Fibroblast of lung (primary cell): ENCODE results near the gene EDEM1.

Source experiments
- EZH2 ChIP-seq: IDR thresholded peaks from 2 replicates; pipeline ENCODE4 v1.5.1; 2012; ENCODE audit warnings: low read length, control low read depth, mild to moderate bottlenecking; ENCODE audit errors: missing control alignments
- TF ChIP-seq, protein P1 (sequence below), 2 donors: IDR thresholded peaks in 1 of 2; conservative IDR thresholded peaks in 1 of 2; 1 replicate in 1 of 2; 2 replicates in 1 of 2; pipeline ENCODE4 v1.5.1; 2011 to 2012; ENCODE audit warnings: low read length in 2 of 2, control low read depth in 1 of 2, inconsistent platforms in 1 of 2, low read depth in 1 of 2, mild to moderate bottlenecking in 1 of 2

- TF ChIP-seq, protein P1, sequence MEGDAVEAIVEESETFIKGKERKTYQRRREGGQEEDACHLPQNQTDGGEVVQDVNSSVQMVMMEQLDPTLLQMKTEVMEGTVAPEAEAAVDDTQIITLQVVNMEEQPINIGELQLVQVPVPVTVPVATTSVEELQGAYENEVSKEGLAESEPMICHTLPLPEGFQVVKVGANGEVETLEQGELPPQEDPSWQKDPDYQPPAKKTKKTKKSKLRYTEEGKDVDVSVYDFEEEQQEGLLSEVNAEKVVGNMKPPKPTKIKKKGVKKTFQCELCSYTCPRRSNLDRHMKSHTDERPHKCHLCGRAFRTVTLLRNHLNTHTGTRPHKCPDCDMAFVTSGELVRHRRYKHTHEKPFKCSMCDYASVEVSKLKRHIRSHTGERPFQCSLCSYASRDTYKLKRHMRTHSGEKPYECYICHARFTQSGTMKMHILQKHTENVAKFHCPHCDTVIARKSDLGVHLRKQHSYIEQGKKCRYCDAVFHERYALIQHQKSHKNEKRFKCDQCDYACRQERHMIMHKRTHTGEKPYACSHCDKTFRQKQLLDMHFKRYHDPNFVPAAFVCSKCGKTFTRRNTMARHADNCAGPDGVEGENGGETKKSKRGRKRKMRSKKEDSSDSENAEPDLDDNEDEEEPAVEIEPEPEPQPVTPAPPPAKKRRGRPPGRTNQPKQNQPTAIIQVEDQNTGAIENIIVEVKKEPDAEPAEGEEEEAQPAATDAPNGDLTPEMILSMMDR (conservative IDR thresholded peaks at IDR 0.05 in 1 of 2, IDR thresholded peaks at IDR 0.05 in 1 of 2; ENCODE audit: low read depth in 1 of 2, low read length in 2 of 2): no peak
- TF ChIP-seq EZH2: no peak
These were observed 1.1 kb downstream of the EDEM1 start for GRCh38 chr3:5188419-5189221.
